OCI-LY3 (cell line): ENCODE results near the gene FAM227B.

Experiments
- CTCF ChIP-seq: fragments of 200-600, 300-600 bp; sonication (generic); IDR thresholded peaks from 2 replicates; pipeline ENCODE4 v1.5.1; 2014; ENCODE audit warnings: antibody characterized with exemption, low read length, low read depth
- EZH2phosphoT487 ChIP-seq: fragments of 200-600 bp; shearing (Covaris generic); IDR thresholded peaks from 2 replicates; pipeline ENCODE4 v1.6.1; 2018; ENCODE audit warnings: antibody characterized with exemption, mixed run types, low read depth

GRCh38 chr15:49456166-49456565 is 164.5 kb downstream of the FAM227B start:
- TF ChIP-seq CTCF, result no peak
- no peak for TF ChIP-seq EZH2phosphoT487
